GM19240 (cell line): ENCODE results near the gene FIBP.
A peak's percentile ranks its signal among the peaks of the same experiment; 100 is the strongest.

Source experiments
- DNase-seq: peaks from one replicate; pipeline ENCODE4 v3.0.0; 2011; ENCODE audit warnings: low spot score; ENCODE audit not compliant: insufficient read length

FIBP gene

GRCh38 chr11:65891219-65892136, 3.2 kb upstream of the FIBP start:
- no peak for DNase-seq

GRCh38 chr11:65890324-65891218, 2.3 kb upstream of the FIBP start, which contains the start of gene CCDC85B:
Gene CCDC85B (plus strand): TSS chr11:65890673. CDS start chr11:65890784, 111 bp downstream.
- DNase-seq = peak; percentile 81

GRCh38 chr11:65887723-65888162, 528 bp downstream of the FIBP start:
- DNase-seq = no peak

GRCh38 chr11:65886826-65887722, 1.2 kb downstream of the FIBP start:
- no peak for DNase-seq

GRCh38 chr11:65885808-65886536, 2.3 kb downstream of the FIBP start:
- DNase-seq = no peak

GRCh38 chr11:65885231-65885630, 3.0 kb downstream of the FIBP start:
- no peak for DNase-seq

GRCh38 chr11:65884716-65885092, 3.6 kb downstream of the FIBP start:
- DNase-seq = peak; percentile 82

GRCh38 chr11:65883786-65884715, 4.2 kb downstream of the FIBP start:
- no peak for DNase-seq

GRCh38 chr11:65883058-65883761, 5.1 kb downstream of the FIBP start:
- DNase-seq = no peak

- DNase-seq = no peak
Measured at GRCh38 chr11:65882120-65883057, 5.9 kb downstream of the FIBP start.

- DNase-seq = no peak
Measured at GRCh38 chr11:65880844-65881421, 7.3 kb downstream of the FIBP start.

- DNase-seq = no peak
Measured at GRCh38 chr11:65880027-65880426, 8.2 kb downstream of the FIBP start.

GRCh38 chr11:65879617-65880016, 8.7 kb downstream of the FIBP start, which contains the start of gene CTSW:
Gene CTSW (plus strand): TSS chr11:65879837. CDS start chr11:65879855, 18 bp downstream.
- DNase-seq = no peak

GRCh38 chr11:65873318-65874156, 14.7 kb downstream of the FIBP start:
- DNase-seq = peak; percentile 98

GRCh38 chr11:65872586-65873317, 15.5 kb downstream of the FIBP start, which contains the start of gene EFEMP2:
Gene EFEMP2 (minus strand): TSS chr11:65872800. CDS start chr11:65872354, 446 bp downstream.
- no peak for DNase-seq
